NCI-H2081 (cell line): ENCODE results near the gene TBC1D1.

ENCODE experiments used
- DNase-seq, 2 experiments: peaks; one replicate each; lab custom pipeline; 2025; lab: John Stamatoyannopoulos, UW

Gene TBC1D1

GRCh38 chr4:38100474-38101255 lies 209.8 kb downstream of the TBC1D1 start:
- DNase-seq, result no peak

DNA sequence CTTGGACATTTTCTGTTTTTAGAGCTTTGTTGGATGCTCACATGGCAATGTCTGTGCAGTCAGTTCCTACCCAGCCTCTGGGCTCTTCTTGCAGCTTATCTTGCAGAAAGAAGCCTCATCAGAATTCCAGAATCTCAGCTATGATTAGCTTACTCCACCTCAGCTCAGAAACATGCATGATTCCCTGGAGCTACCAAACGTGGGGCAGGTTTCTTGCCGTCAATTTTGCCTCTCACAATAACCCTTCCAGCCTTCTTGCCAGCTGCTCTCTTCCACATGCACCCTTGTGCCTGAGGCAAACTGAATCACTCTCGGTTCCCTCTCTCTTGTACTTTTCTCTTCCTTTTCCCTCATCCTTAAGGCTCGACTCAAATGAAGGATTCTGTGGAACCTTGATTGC lies 210.7 kb downstream of the TBC1D1 start:
- no peak for DNase-seq

DNA sequence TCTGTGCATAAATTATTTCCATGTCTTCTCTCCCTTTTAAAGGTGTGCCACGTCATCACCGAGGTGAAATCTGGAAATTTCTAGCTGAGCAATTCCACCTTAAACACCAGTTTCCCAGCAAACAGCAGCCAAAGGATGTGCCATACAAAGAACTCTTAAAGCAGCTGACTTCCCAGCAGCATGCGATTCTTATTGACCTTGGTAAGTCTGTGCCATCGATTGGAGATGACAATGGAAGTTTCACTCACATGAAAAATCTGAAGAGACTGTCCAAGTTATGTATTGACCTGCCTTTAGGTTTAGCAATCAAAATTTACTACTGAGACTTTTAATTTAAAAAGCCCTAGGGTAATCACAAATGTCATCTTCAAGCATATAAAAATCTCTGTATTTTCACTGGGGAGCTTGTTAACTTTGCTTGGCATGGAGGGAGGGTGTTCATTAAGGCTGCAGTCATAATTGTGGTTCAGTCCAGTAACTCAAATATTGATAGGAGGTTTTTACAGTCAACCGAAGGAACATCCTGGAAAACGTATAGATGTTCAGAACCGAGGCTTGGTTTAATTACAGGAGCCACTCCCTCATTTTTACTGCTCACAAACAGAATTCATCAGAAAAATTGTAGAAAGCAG lies 212.2 kb downstream of the TBC1D1 start:
- no peak for DNase-seq

DNA sequence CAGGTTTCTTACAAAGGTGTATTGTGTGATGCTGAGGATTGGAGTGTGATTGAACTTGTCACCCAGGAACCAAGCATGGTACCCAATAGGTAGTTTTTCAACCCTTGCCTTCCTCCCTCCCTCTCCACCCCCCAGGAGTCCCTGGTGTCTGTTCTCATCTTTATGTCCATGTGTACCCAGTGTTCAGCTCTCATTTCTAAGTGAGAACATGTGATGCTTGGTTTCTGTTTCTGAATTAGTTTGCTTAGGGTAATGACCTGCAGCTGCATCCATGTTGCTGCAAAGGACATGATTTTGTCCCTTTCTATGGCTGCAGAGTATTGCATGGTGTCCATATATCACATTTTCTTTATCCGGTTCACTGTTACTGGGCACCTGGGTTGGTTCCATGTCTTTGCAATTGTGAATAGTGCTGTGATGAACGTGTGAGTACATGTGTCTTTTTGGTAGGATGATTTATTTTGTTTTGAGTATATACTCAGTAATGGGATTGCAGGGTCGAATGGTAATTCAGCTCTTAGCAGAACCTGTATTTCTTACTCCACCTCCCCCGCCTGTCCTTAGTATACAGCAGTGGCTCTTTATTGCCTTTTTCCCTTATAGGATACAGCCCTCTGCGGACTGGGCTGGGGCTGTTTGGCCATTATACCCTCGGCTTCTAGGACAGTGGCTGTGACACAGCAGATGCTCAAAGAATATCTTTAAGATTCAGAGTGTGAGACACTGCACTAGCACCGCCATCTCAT lies 214.8 kb downstream of the TBC1D1 start:
- peak in 1 of 2 experiments; percentile 62 for DNase-seq

DNA sequence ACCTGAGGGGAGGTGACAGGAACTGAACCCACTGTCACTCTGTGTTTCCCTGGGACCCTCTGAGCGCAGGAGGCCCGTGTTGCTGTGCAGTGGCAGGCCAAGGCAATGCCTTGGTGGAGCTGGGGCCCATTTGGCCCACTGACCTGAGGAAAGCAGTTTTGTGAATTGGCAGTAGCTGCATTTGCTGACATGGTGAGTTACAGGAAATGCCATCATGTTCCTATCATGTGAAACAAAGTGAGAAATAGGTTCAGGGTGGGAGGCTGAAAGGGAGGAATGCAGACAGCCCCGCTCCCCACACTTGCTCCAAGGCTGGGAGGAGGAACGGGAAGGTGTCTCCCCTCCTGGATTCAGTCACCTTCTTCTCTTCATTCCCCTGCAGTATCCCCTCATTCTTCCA lies 215.4 kb downstream of the TBC1D1 start:
- DNase-seq, result no peak

- no peak for DNase-seq
These were observed 216.1 kb downstream of the TBC1D1 start for GRCh38 chr4:38106886-38107514.

- no peak for DNase-seq
These were observed 216.9 kb downstream of the TBC1D1 start for GRCh38 chr4:38107818-38108217.

DNA sequence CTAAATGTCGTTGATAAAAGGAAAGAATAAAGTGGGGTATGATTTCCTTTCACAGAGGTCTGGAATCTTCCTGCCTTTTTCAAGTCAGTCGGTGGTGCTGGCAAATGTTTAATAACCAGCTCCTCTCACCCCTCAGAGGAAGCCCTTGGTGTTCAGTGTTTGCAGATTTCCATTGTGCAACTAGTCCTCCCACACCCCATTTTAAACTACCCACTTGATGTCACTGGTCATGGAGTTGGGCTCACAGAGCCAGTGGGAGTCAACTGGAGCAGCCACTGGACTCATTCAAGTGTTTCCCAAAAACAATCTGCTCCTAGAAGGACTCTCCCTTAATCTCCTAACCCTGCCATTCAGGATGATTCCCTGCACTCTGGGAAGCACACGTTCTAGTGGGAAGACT lies 218.5 kb downstream of the TBC1D1 start:
- no peak for DNase-seq

GRCh38 chr4:38109896-38110295 lies 219.0 kb downstream of the TBC1D1 start:
- no peak for DNase-seq

GRCh38 chr4:38111024-38111423 lies 220.1 kb downstream of the TBC1D1 start:
- DNase-seq, result no peak

GRCh38 chr4:38111717-38112116 lies 220.8 kb downstream of the TBC1D1 start:
- no peak for DNase-seq

- DNase-seq, result no peak
These were observed 222.2 kb downstream of the TBC1D1 start for GRCh38 chr4:38113132-38113531.

DNA sequence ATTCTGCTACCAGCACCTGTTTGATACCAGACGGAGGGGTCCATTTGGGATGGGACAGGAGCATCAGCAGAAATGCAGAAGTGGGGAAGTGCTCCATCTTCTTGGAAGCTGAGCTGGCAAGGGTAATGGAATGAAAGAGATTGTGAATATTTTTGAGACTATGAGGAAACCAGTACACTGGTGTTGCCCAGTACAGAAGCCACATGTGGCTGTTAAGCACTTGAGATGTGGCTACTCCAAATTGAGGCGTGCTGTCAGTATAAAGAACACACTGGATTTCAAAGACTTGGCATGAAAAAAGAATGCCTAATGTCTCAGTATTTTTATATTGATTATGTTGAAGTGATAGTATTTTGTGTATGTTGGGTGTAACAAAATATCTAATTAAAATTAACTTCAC lies 222.7 kb downstream of the TBC1D1 start:
- DNase-seq, result no peak

- no peak for DNase-seq
These were observed 223.7 kb downstream of the TBC1D1 start for GRCh38 chr4:38114386-38115150.

DNA sequence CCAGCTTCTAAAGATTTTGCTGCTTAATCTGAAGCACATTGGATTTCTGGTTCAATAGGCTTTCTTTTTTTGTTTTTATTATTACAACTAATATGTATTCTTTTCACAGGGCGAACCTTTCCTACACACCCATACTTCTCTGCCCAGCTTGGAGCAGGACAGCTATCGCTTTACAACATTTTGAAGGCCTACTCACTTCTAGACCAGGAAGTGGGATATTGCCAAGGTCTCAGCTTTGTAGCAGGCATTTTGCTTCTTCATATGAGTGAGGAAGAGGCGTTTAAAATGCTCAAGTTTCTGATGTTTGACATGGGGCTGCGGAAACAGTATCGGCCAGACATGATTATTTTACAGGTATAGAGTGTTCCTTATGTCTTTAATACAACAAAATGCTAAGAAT lies 224.7 kb downstream of the TBC1D1 start:
- no peak for DNase-seq

DNA sequence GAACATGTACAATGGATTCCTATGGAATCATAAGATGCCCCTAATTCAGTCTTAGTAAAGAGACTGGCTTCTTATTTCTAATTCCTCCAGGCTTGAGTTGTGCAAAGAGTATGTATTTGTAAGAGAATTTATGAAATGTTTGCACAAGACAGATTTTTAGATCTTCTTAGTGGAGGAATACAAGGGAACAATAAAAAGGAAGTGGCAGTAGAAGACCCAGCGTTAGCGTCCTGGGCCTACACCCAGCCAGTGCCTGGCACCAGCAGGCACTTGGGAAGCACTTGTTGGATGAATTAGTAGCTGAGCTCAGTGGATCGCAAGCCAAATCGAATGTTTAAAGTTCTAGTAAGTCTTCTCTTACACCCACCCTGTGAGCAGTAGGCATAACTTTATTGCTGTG lies 226.7 kb downstream of the TBC1D1 start:
- DNase-seq, result no peak

DNA sequence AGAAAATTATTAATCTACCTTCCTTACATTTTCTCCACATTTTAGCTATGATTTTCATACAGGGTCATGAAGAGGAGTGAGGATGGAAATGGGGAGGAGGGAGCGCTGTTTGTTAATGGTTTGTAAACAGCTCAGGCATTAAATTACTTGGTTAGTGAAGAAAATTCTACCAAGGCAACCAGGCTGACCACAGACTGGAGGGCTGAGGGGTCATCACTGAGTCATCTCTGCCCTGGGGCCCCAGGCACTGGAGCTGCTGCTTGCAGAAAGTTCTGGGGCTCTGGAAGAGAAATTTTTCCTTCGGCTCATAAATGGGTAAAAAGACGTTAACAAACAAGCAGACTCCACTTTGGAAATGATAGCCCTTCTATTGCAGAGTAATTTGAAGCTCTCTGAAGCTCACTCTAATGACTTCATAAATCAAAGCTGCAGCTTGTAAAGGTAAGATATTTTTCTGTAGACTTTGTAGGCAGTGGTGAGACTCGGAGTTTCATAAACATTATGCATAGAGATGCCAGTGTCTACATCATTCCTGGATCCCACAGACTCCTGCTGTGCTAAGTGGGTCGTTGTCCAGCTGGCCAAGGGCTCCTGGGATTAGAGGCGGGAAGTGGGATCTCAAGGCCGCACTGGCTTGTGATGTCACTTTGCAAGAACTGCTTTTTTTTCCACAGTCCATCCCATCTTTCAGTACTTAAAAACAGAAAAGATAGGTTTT lies 228.9 kb downstream of the TBC1D1 start:
- peak in 1 of 2 experiments; percentile 41 for DNase-seq

DNA sequence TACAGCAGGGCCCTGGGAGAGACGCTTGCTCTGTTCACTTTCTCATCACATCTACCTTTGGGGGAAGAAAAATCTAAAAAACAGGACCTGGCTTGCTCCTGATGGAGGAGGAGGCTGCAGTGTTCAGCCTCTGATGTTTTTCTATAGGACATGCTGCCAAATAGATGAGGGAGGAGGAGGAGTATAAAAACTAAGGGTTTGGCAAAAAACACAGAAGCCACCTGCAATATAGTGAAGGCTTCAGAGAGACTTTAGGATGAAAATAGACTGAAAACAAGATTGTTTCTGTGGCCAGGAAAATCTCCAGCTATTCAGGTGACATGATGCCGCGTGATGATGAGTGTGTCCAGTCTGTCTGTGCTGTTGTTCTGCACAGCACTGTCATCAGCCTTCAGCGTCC lies 229.9 kb downstream of the TBC1D1 start:
- no peak for DNase-seq

DNA sequence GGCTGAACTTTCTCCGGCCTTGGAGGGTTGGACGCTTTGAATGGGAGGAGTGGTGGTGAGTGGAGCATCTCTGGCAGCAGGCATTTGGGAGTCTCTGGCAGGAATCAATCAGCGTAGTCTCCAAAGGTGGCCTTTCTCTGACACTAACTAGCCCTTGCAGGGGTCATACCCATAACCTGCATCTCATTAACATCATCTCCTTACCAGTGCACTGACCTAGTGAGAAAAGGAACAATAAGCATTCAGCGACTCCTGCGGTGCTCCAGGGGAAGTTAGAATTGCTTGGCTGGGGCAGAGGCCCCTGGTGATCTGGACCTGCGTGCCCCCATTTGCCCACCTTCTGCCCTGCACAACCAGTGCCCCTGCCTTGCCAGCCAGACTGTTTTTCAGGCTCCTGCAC lies 231.2 kb downstream of the TBC1D1 start:
- no peak for DNase-seq

DNA sequence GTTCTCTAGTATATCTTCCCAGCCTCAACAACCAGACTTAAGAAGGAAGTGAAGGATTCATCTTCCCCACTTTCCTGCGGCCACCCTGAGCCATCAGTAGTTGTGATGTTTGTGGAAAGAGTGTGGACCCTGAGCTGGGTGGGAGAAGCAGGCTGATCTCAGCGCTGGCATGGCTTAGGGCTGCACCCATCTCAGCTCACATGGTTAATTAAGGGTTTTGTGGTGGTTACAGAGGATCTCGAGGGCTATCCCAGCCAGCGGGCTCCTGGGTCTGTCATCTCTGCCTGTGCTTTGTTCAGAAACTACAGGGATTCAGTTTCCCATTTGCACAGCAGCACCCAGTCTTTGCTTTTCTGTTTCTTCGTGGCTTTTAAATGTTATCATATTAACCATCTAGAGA lies 232.7 kb downstream of the TBC1D1 start:
- peak; percentile 30 to 40 for DNase-seq

- DNase-seq, result no peak
These were observed 234.1 kb downstream of the TBC1D1 start for GRCh38 chr4:38124961-38125360.
